Fibroblast of skin of abdomen (primary cell): ENCODE measurements around the gene KYNU.
"Not testable (repeated sequence)": the region's sequence is repeated elsewhere in the genome, so short reads cannot be mapped to it uniquely, and the experiment has no call there.

Experiments used
- DNase-seq: peaks from one replicate; pipeline ENCODE4 v3.0.0-alpha.2; 2013

KYNU gene

GRCh38 chr2:142872882-142873724 lies 4.4 kb upstream of the KYNU start:
- DNase-seq, result peak; percentile 71

- DNase-seq, result no peak
These were observed 3.6 kb upstream of the KYNU start for GRCh38 chr2:142873831-142874287.

- DNase-seq, result peak; percentile 85
These were observed 3.1 kb upstream of the KYNU start for GRCh38 chr2:142874293-142874814.

GRCh38 chr2:142875010-142875409 lies 2.5 kb upstream of the KYNU start:
- DNase-seq, result no peak

GRCh38 chr2:142875652-142876051 lies 1.8 kb upstream of the KYNU start:
- no peak for DNase-seq

GRCh38 chr2:142876423-142876822 lies 1.0 kb upstream of the KYNU start:
- DNase-seq, result no peak

GRCh38 chr2:142878031-142878678 lies 691 bp downstream of the KYNU start:
- DNase-seq, result no peak

- no peak for DNase-seq
These were observed 1.7 kb downstream of the KYNU start for GRCh38 chr2:142879151-142879550.

- DNase-seq, result peak; percentile 63
These were observed 2.8 kb downstream of the KYNU start for GRCh38 chr2:142880279-142880678.

- DNase-seq, result no peak
These were observed 4.2 kb downstream of the KYNU start for GRCh38 chr2:142881619-142882018.

- not testable (repeated sequence) for DNase-seq
These were observed 5.0 kb downstream of the KYNU start for GRCh38 chr2:142882500-142882899.

GRCh38 chr2:142883526-142883925 lies 6.1 kb downstream of the KYNU start:
- no peak for DNase-seq

GRCh38 chr2:142885543-142885942 lies 8.1 kb downstream of the KYNU start:
- no peak for DNase-seq

- no peak for DNase-seq
These were observed 15.3 kb downstream of the KYNU start for GRCh38 chr2:142892715-142893114.

- DNase-seq, result no peak
These were observed 15.8 kb downstream of the KYNU start for GRCh38 chr2:142893241-142893640.

GRCh38 chr2:142897807-142898206 lies 20.3 kb downstream of the KYNU start:
- no peak for DNase-seq

- DNase-seq, result not testable (repeated sequence)
These were observed 22.9 kb downstream of the KYNU start for GRCh38 chr2:142900327-142900726.

- DNase-seq, result no peak
These were observed 24.3 kb downstream of the KYNU start for GRCh38 chr2:142901780-142902179.

- not testable (repeated sequence) for DNase-seq
These were observed 26.3 kb downstream of the KYNU start for GRCh38 chr2:142903726-142904125.

GRCh38 chr2:142907653-142908052 lies 30.2 kb downstream of the KYNU start:
- DNase-seq, result no peak

GRCh38 chr2:142914507-142915313 lies 37.2 kb downstream of the KYNU start:
- DNase-seq, result no peak

- DNase-seq, result no peak
These were observed 38.0 kb downstream of the KYNU start for GRCh38 chr2:142915502-142915901.

GRCh38 chr2:142918624-142919023 lies 41.2 kb downstream of the KYNU start:
- peak; percentile 20 for DNase-seq
